H1 (cell line): ENCODE results near the gene ARFRP1. TPM values are rescaled to one million over a fixed set of nuclear protein-coding genes. Genes with fewer than 3 reads are reported as not detected.

ENCODE experiments used
- CTCF ChIA-PET: fragments of 300-600 bp; sonication (Branson Sonifier 250); formaldehyde crosslinking; loops from one replicate; lab custom pipeline; 2021; ENCODE audit not compliant: partially characterized antibody; lab: Charles Lee
- POLR2A ChIA-PET: fragments of 300-600 bp; sonication (Branson Sonifier 250); formaldehyde crosslinking; loops from one replicate; lab custom pipeline; 2021; ENCODE audit warnings: inconsistent platforms; ENCODE audit not compliant: partially characterized antibody; lab: Charles Lee
- DNase-seq, 2 experiments: peaks; one replicate each; pipeline versions ENCODE4 v3.0.0 to v3.0.0-alpha.2; 2010 to 2022; ENCODE audit warnings: low spot score in 2 of 2, low read depth in 1 of 2, mixed read lengths in 1 of 2
- FAIRE-seq: peaks from 2 replicates; lab custom pipeline; 2011; peaks lifted over from hg19 to GRCh38; lab: Jason Lieb, UNC
- H2AFZ ChIP-seq: 2 replicates; pipeline ENCODE4 v1.8.1; 2012; ENCODE audit warnings: low read length, inconsistent platforms
- H2AK5ac ChIP-seq: 2 replicates; pipeline ENCODE4 v1.6.1; 2013; ENCODE audit warnings: low read depth, low read length
- H2BK120ac ChIP-seq: replicated peaks from 2 replicates; pipeline ENCODE3; 2013; ENCODE audit warnings: low read depth, low read length, inconsistent platforms
- H2BK12ac ChIP-seq: 2 replicates; pipeline ENCODE4 v1.6.1; 2013; ENCODE audit warnings: low read depth, low read length
- H2BK15ac ChIP-seq: 2 replicates; pipeline ENCODE4 v1.6.1; 2013; ENCODE audit warnings: low read length
- H2BK20ac ChIP-seq: 2 replicates; pipeline ENCODE4 v1.6.1; 2013; ENCODE audit warnings: low read length
- H2BK5ac ChIP-seq: 2 replicates; pipeline ENCODE4 v1.6.1; 2013; ENCODE audit warnings: low read depth, low read length
- H3K14ac ChIP-seq: 2 replicates; pipeline ENCODE4 v1.6.1; 2013; ENCODE audit warnings: inconsistent platforms; ENCODE audit not compliant: insufficient read length
- H3K18ac ChIP-seq: 2 replicates; pipeline ENCODE4 v1.6.1; 2013; ENCODE audit warnings: low read length; ENCODE audit errors: extremely low read depth
- H3K23ac ChIP-seq: 2 replicates; pipeline ENCODE4 v1.6.1; 2013; ENCODE audit warnings: inconsistent platforms; ENCODE audit not compliant: insufficient read length
- H3K23me2 ChIP-seq: 2 replicates; pipeline ENCODE4 v1.6.1; 2013; ENCODE audit warnings: low read depth, low read length
- H3K27ac ChIP-seq: 2 replicates; pipeline ENCODE4 v1.6.1; 2011; ENCODE audit warnings: low read depth, low read length, inconsistent platforms
- H3K27me3 ChIP-seq, 4 experiments: replicated peaks in 1 of 4; 1 replicate in 1 of 4; 2 replicates in 3 of 4; pipeline versions ENCODE4 v1.6.1 to v1.8.1; 2011 to 2013; ENCODE audit warnings: low read length in 3 of 4, mild to moderate bottlenecking in 3 of 4, inconsistent platforms in 2 of 4, mixed read lengths in 2 of 4, moderate library complexity in 1 of 4; ENCODE audit not compliant: control insufficient read depth in 3 of 4, insufficient read depth in 3 of 4; ENCODE audit errors: extremely low read depth in 1 of 4
- H3K36me3 ChIP-seq, 4 experiments: 2 replicates each; pipeline versions ENCODE4 v1.6.1 to v1.8.1; 2011 to 2013; ENCODE audit warnings: mild to moderate bottlenecking in 4 of 4, low read length in 3 of 4, moderate library complexity in 2 of 4, control low read depth in 1 of 4, inconsistent platforms in 1 of 4; ENCODE audit not compliant: insufficient read depth in 4 of 4, control insufficient read depth in 2 of 4
- H3K4ac ChIP-seq: replicated peaks from 2 replicates; pipeline ENCODE3; 2013; ENCODE audit warnings: low read length, low read depth, mixed read lengths, inconsistent platforms; ENCODE audit not compliant: insufficient read length
- H3K4me1 ChIP-seq, 4 experiments: replicated peaks in 1 of 4; 1 replicate in 1 of 4; 2 replicates in 3 of 4; pipeline versions ENCODE4 v1.6.1 to v1.8.1; 2011 to 2013; ENCODE audit warnings: low read length in 3 of 4, inconsistent platforms in 2 of 4, mixed read lengths in 1 of 4; ENCODE audit not compliant: insufficient read depth in 4 of 4, control insufficient read depth in 3 of 4
- H3K4me2 ChIP-seq, 2 experiments: 2 replicates each; pipeline versions ENCODE4 v1.6.1 to v1.8.1; 2011 to 2013; ENCODE audit warnings: low read depth in 2 of 2, low read length in 2 of 2, control low read depth in 1 of 2, inconsistent platforms in 1 of 2, mild to moderate bottlenecking in 1 of 2; ENCODE audit not compliant: insufficient read depth in 1 of 2
- H3K4me3 ChIP-seq, 4 experiments: fragments of 200-600, 300-600 bp in 1 of 4; sonication (generic), shearing (Covaris generic), sonication (Bioruptor Twin) in 1 of 4; 2 replicates each; pipeline versions ENCODE4 v1.5.1 to v1.8.1; 2011 to 2016; ENCODE audit warnings: low read length in 4 of 4, low read depth in 3 of 4, control low read depth in 2 of 4, inconsistent platforms in 2 of 4, mild to moderate bottlenecking in 2 of 4, mixed read lengths in 1 of 4, moderate library complexity in 1 of 4; ENCODE audit not compliant: insufficient read depth in 2 of 4; ENCODE audit errors: extremely low read depth in 1 of 4
- H3K56ac ChIP-seq: replicated peaks from 2 replicates; pipeline ENCODE3; 2013; ENCODE audit warnings: low read depth, mild to moderate bottlenecking, mixed read lengths, low read length, inconsistent platforms; ENCODE audit not compliant: insufficient read length
- H3K79me1 ChIP-seq: 2 replicates; pipeline ENCODE4 v1.6.1; 2013; ENCODE audit warnings: low read depth, low read length, control low read depth
- H3K79me2 ChIP-seq, 2 experiments: 2 replicates each; pipeline versions ENCODE4 v1.6.1 to v1.8.1; 2012 to 2013; ENCODE audit warnings: low read length in 2 of 2, mild to moderate bottlenecking in 2 of 2, inconsistent platforms in 1 of 2; ENCODE audit not compliant: insufficient read depth in 2 of 2, control insufficient read depth in 1 of 2
- H3K9ac ChIP-seq, 4 experiments: replicated peaks in 1 of 4; 1 replicate in 1 of 4; 2 replicates in 3 of 4; pipeline versions ENCODE4 v1.6.1 to v1.8.1; 2011 to 2013; ENCODE audit warnings: low read depth in 3 of 4, low read length in 3 of 4, control low read depth in 2 of 4, mild to moderate bottlenecking in 2 of 4, moderate library complexity in 2 of 4, inconsistent platforms in 1 of 4; ENCODE audit errors: extremely low read depth in 1 of 4
- H3K9me3 ChIP-seq, 2 experiments: 2 replicates each; pipeline versions ENCODE4 v1.6.1 to v1.8.1; 2012 to 2013; ENCODE audit warnings: mild to moderate bottlenecking in 2 of 2, moderate library complexity in 2 of 2, control low read depth in 1 of 2, inconsistent platforms in 1 of 2, low read depth in 1 of 2, low read length in 1 of 2, mixed read lengths in 1 of 2; ENCODE audit not compliant: insufficient read depth in 2 of 2
- H4K20me1 ChIP-seq, 2 experiments: replicated peaks in 1 of 2; 2 replicates each; pipeline versions ENCODE3 to v1.8.1; 2011 to 2013; ENCODE audit warnings: inconsistent platforms in 2 of 2, low read length in 2 of 2, mild to moderate bottlenecking in 1 of 2; ENCODE audit not compliant: insufficient read depth in 2 of 2, control insufficient read depth in 1 of 2
- H4K5ac ChIP-seq: 2 replicates; pipeline ENCODE4 v1.6.1; 2013; ENCODE audit warnings: low read length, low read depth, mixed read lengths, inconsistent platforms; ENCODE audit not compliant: insufficient read length
- H4K8ac ChIP-seq: 2 replicates; pipeline ENCODE4 v1.8.0; 2013; ENCODE audit warnings: mild to moderate bottlenecking, moderate library complexity, low read length, inconsistent platforms; ENCODE audit not compliant: insufficient read depth; ENCODE audit errors: extremely low read depth
- H4K91ac ChIP-seq: replicated peaks from 2 replicates; pipeline ENCODE3; 2013; ENCODE audit warnings: low read length, mixed read lengths, inconsistent platforms; ENCODE audit not compliant: insufficient read length
- PHF8 ChIP-seq: fragments of 200-600 bp; sonication (generic); conservative IDR thresholded peaks from 2 replicates; pipeline ENCODE4 v1.7.1; 2012; ENCODE audit warnings: low read depth, mild to moderate bottlenecking, inconsistent platforms, low read length, moderate library complexity
- RNF2 ChIP-seq: fragments of 200-900, 300-1000 bp; sonication (generic); IDR thresholded peaks from 2 replicates; pipeline ENCODE4 v1.7.1; 2016; ENCODE audit warnings: borderline replicate concordance, low read depth, mild to moderate bottlenecking, antibody characterized with exemption, low read length; ENCODE audit not compliant: poor library complexity, severe bottlenecking; ENCODE audit errors: missing control alignments
- YY1 ChIP-seq: IDR thresholded peaks from 2 replicates; pipeline ENCODE4 v1.6.1; 2011; ENCODE audit warnings: low read depth, mild to moderate bottlenecking, low read length
- WGBS, 2 experiments: shearing (Covaris generic) in 1 of 2; methylation state at CpG; one replicate each; pipeline versions ENCODE4 v1.1.6 to v1.1.7; 2013 to 2015; ENCODE audit warnings: low lambda C conversion rate in 2 of 2, mixed read lengths in 2 of 2, inconsistent platforms in 1 of 2, low coverage in 1 of 2, missing lambda C conversion rate in 1 of 2; ENCODE audit not compliant: insufficient replicate concordance in 2 of 2, insufficient coverage in 1 of 2, insufficient read length in 1 of 2; ENCODE audit errors: extremely low coverage in 1 of 2, missing lambda C conversion rate in 1 of 2; 5-methylcytosine and 5-hydroxymethylcytosine counted together
- polyA plus RNA-seq, 7 experiments: library from polyadenylated mRNA; depleted of rRNA in 3 of 7; stranded (reverse) in 5 of 7; unstranded in 2 of 7; fragments of >200 nt in 5 of 7; fragments of 200-250 nt in 2 of 7; gene quantifications; 1 replicate in 5 of 7; 2 replicates in 1 of 7; 4 replicates in 1 of 7; pipeline versions ENCODE4 v1.2.1 to v1.2.3, GENCODE V29; 2011 to 2013; ENCODE audit warnings: missing spikeins in 2 of 7, mixed read lengths in 2 of 7
- total RNA-seq: library from RNA; stranded (reverse); fragmentation: NEBNext Ultra II Directional; extraction: Animal tissue kit (Norgen Biotek cat#: 25700); gene quantifications from 2 replicates; pipeline ENCODE4 v1.2.1, GENCODE V29; 2021

ARFRP1 gene
- total and polyA plus RNA-seq, 2 of the 8 experiments (the other 6 are each of a cell fraction or from before 2014, with no cell fraction given) = 12.9 to 22.9 TPM

GRCh38 chr20:63741354-63741675 is 33.5 kb upstream of the ARFRP1 start:
- Histone ChIP-seq H4K8ac (no peak overlapping the region), H3K79me1 (no peaks in the 10 kb centered on the region), H3K27me3 (peaks cover 0 to 12% (median 8%) of the 10 kb centered on the region in 4 experiments; a peak in 4 of 7 replicates), H2BK120ac (no peak overlapping the region), H2BK5ac (peak overlapping the region; percentile 78), H3K4ac (no peak overlapping the region), H2BK15ac (peak overlapping the region; percentile 46; the same call in 1 of the 2 replicates), H2AFZ (no peak overlapping the region), H3K36me3 (peaks cover 0 to 10% (median 6%) of the 10 kb centered on the region in 4 experiments; a peak in 3 of 8 replicates), H4K5ac (no peak overlapping the region), H3K27ac (no peak overlapping the region), H3K56ac (no peak overlapping the region), H3K4me2 (peak overlapping the region; percentile 70 to 75), H3K23me2 (peaks cover 13% of the 10 kb centered on the region; the same call in 1 of the 2 replicates), H3K14ac (no peak overlapping the region), H2BK12ac (no peak overlapping the region), H3K18ac (peak overlapping the region; percentile 60), H3K4me1 (peaks cover 0 to 20% (median 11%) of the 10 kb centered on the region in 4 experiments; a peak in 6 of 7 replicates), H2BK20ac (no peak overlapping the region), H4K91ac (no peak overlapping the region), H3K23ac (no peak overlapping the region), H2AK5ac (no peak overlapping the region), H3K4me3 (peak overlapping the region in 2 of 4 experiments; percentile 49 to 83; a peak in 3 of 8 replicates), H4K20me1 (peaks cover 0 to 10% of the 10 kb centered on the region in 2 experiments), H3K79me2 (no peaks in the 10 kb centered on the region), H3K9me3 (no peaks in the 10 kb centered on the region), H3K9ac (no peak overlapping the region; a peak in 1 of 7 replicates)
- FAIRE-seq = no peak
- TF ChIP-seq PHF8 (no peak), YY1 (peak; percentile 86), RNF2 (no peak)
- ChIA-PET CTCF (interaction anchor here (0.6 to 2.2 kb wide), 11 partner anchors 14 to 264 kb away, joined by 3 to 18 read pairs (median 4); partner anchors contain the start of gene TPD52L2), POLR2A (interaction anchor here (1.0 to 2.6 kb wide), 8 partner anchors 9 to 219 kb away, joined by 3 to 23 read pairs (median 6); partner anchors contain the start of genes ARFRP1, RTEL1, TPD52L2 and ZGPAT)
- no peak for DNase-seq
- 52% methylated on average over 6 of the region's 6 CpGs; no CpG with 5 or more reads in 1 of the 2 experiments for WGBS, 2 experiments
